Measurements from ENCODE around the gene SIRT7.
A peak's percentile ranks its signal among the peaks of the same experiment; 100 is the strongest.

The SIRT7 gene

GRCh38 chr17:81917565-81918332 lies at the start of gene SIRT7:
Gene SIRT7 (minus strand): TSS chr17:81918176. CDS start chr17:81918131, 45 bp downstream.
- DNase-seq: peak; percentile 87 to 94 (median 92)

GRCh38 chr17:81967244-81967532 lies 49.2 kb upstream of the SIRT7 start:
- DNase-seq: no peak

DNA sequence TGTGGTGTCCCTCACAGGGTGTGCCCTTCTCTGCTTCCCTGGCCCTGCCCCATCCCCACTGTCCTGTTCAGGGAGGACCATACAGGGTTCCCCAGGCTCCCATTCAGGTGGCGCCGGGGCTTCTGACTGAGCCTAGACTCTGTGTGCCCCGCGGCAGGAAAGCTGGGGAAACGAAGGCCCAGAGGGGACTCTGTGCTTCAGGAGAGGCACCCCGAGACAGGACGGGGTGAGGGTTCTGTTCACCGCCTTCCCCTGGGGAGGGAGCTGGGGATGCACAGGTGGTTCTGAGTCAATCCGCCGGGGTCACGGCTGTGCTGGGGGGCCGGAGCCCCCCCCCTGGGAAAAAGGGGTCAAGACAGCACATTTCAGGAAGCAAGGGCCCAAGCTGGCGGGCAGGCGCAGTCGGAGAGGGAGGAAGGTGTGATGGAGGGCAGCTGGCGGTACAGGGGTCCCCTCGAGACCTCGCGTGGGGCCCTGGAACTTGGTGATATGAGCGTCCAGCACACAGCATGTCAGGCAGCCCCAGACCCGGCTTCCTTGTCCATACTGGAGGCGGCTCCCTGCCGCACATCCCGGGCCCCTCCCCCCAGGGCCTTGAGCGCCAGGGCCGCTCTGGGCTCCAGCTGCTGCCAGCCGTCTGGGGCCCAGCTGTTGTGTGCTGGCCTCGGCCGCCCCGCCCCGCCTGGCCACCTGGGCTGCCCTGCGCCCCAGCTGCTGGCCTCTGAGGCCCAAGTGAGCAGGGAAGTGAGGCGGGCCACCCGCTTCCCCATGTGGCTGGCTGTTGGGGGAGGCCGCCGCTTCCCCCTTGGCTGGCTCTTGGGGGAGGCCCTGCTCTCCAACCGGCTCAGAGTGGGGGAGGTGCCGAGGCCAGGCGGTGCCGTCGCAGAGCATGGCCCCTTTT lies 48.6 kb upstream of the SIRT7 start:
- DNase-seq: peak in 2 of 3 donors; percentile 36 to 60

GRCh38 chr17:81964081-81964849 lies 46.3 kb upstream of the SIRT7 start:
- no peak for DNase-seq

DNA sequence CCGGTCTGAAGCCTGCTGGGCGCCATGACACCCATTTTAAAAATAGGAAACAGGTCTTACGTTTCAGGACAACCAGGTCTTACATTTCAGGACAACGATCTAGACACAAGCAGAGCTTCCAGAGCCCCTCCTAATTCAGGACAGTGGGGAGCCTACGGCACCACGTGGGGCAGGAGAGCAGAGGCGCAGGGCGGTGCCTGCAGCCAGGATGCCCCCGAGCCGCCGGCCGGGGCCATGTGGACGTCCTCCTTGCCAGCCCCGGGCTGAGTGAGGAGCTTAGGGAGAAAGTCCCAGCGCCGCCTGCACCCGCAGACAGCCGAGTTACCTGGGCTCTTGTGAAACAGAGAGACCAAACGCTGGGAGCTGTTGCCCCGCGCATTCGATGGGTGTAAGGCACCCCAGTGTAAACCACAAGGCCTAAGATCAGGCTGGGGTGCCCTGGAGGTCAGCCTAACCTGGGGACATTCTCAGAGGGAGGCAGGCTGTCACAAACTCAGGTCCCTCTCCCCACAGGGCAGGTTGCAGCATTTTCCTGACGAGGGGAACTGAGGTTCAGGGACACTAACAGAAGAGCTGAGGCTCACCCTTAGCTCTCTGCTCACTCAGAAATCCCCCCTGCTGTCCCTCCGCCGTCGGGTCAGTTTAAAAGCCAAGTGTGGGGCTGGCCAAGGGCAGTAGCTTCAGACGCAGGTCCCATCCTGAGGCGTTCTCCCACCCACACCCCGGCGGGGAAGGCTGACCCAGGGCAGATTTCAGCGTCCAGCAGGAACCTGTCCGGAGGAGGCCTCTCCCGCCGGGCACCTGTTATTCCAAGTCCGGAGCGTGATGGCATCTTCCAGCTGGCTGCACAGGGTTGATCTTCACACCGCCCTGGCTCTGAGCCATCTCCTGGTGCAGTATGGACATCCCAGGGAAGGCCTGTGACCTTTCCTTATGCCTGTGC lies 44.8 kb upstream of the SIRT7 start:
- no peak for DNase-seq

- DNase-seq: no peak
Measured at GRCh38 chr17:81961521-81962498, 43.8 kb upstream of the SIRT7 start.

GRCh38 chr17:81961087-81961511 lies 43.1 kb upstream of the SIRT7 start, which contains the start of gene NOTUM:
Gene NOTUM (minus strand): TSS chr17:81961187. CDS start chr17:81960909, 278 bp downstream.
- DNase-seq: peak; percentile 39 to 73 (median 51)

DNA sequence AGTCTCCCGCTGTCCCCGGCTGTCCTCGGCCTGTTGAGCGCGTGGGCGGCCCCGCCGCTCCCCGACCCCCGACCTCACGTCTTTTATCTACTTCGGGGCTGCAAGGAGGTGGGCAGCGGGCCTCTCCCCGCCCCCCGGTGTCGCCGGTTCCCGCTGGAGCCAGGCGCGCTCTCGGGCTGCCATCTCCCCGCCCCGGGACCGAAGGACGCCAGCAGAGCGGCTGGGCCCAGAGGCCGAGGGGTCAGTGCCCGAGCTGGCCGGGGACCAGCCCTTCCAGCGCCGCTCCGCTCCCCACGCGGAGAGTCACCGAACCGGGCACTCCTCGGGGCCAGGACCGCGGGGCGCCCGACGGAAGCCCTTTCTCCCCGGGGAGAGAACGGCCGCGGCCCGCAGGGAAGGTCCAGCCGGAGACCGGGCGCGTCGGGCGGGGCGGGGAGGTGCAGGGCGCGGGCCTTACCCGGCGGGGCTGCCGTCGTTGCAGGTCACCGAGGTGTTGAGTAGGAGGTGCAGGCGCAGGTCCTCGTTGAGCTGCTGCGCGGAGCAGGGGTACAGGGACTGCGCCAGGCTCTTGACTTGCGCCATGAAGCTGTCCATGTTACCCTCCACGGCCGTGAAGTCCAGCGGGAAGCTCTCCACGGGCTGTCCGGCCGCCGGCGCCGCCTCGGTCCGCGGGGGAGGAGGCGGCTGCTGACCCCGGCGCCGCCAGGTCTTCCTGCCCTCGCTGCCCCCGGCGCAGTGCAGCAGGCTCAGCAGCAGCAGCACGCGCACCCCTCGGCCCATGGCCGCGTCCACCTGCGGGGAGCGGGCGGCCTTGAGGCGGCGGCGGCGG lies 42.4 kb upstream of the SIRT7 start:
- peak in 1 of 3 donors; percentile 30 for DNase-seq

DNA sequence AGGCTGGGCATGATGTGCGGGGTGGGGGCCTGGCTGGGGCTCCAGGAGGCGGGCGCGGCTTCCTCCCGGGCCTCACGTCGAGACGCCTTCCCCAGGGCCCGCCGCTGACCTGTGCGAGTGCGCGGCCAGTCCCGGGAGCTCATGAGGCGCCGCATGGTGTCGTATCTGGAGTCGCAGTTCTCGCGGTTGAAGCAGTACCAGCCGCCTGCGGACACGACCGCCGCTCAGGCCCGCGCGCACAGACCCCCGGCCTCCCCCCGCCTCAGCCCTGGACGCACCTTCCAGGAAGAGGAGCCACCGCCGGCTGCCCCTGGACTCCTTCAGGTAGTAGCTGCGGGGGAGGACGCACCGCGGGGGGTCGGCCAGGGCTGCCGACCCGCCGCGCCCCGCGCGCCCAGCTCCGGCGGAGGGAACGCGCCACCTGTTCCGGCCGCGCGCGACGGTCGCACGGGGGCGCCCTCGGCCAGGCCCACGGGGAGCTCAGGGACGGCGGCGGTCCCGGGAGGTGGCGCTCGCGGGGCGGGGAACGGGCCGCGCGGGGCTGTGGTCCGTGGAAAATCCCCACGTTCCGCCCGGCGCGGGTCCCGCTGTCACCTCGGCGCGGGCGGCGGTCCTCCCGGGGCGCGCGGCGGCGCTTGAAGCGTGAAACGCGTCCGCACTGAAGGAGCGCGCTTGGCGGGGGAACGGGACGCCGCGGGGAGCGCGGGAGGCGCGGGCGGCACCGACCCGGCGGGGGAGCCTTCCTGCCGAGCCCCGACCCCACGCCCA lies 41.6 kb upstream of the SIRT7 start:
- DNase-seq: peak; percentile 82 to 95 (median 89)

- no peak for DNase-seq
Measured at GRCh38 chr17:81958633-81959342, 40.8 kb upstream of the SIRT7 start.

DNA sequence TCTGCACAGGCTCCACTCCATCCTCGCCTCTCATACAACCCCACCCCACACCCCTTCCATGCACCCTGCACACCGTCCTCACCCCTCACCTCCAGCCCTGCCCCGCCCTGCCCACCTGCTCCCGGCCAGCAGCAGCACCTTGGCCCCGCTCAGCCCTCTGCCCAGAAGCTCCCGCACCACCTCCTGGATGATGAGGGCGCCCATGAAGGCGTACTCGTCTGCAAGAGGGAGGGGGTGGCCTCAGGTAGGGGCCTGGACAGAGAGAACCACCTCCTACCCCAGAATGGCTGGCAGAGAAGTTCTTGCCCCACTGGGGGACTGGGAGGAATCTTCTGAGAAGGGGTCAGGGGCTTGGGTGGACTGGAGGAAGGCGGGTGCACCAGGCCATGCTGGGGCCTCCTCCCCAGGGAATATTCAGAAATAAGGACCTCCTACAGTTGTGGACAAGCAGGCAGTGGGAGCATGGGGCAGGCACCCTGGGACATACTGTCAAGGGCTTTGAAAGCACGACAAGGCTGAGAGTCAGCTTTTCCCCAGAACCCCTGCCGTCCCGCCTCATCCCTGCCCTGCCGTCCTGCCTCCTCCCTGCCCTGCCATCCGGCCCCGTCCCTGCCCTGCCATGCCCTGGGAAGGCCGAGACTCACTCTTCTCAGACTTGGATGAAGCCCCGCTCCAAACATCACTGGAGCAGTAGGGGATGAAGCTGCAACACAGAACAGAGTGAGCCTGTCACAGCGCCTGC lies 39.9 kb upstream of the SIRT7 start:
- DNase-seq: no peak

DNA sequence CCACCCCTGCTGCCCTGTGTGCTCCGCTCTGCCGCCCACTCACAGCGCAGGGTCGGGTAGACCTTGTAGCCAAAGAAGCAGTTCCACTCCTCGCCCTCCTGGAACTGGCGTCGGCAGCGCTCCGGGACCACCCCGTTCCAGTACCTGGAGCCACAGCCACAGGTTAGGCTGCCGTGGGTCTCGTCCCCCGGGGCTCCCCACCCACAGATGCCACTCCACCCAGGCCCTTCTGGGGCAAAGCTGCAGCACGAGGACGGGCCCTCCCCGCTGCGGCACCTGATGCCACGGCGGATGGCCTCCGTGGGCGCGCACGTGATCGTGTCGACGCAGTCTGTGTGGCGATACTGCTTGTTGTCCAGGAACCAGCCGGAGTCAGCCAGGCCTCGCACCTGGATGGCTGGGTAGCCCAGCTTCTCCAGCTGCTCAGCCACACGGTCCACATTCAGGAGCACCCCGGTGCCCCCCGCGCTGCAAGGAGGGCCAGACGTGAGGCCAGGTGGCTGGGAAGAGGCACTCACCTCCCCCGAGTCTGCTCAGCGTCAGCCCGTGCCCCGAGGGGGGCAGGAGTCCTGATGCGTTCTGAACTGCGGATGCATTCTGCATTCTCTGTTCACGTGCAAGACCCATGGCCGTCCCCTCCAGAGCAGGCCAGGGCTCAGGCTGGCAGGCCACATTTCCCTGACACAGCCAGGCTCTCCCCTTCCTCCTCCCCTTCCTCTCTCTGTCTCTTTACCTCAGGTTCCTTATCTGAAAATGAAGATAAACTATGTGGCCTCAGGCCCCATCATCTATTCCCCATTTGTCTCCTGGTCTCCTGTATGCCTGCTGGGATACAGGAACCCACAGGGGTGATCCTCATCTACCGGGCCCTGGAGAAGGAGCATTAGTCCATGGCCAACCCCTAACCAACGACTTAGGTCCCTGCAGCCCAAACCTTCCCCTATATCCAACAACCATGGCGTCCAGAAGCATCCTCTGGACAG lies 38.9 kb upstream of the SIRT7 start:
- no peak for DNase-seq

GRCh38 chr17:81955756-81956544 lies 38.0 kb upstream of the SIRT7 start:
- DNase-seq: no peak

- DNase-seq: no peak
Measured at GRCh38 chr17:81955058-81955681, 37.2 kb upstream of the SIRT7 start.
